ENCODE results near the gene PRPF40B.

PRPF40B gene

GRCh38 chr12:49666176-49666575 is 42.8 kb downstream of the PRPF40B start:
- no peak overlapping the region for H3K27ac ChIP-seq (ENCODE audit: insufficient read depth, low read length, poor library complexity, severe bottlenecking)
- peaks cover 52% of the 10 kb centered on the region for H3K4me1 ChIP-seq (ENCODE audit: control insufficient read depth, insufficient read depth, low read length, poor library complexity, severe bottlenecking)
- H3K27me3 ChIP-seq (replicated peaks; ENCODE audit: control insufficient read depth, insufficient read depth, low read length, poor library complexity, severe bottlenecking) = no peaks in the 10 kb centered on the region
- no peaks in the 10 kb centered on the region for H3K9me3 ChIP-seq (ENCODE audit: control insufficient read depth, low read length)
- no peak overlapping the region for H3K4me3 ChIP-seq (ENCODE audit: insufficient read depth, low read depth, low read length, poor library complexity, severe bottlenecking)
- DNase-seq = no peak
- no peaks in the 10 kb centered on the region for H3K36me3 ChIP-seq (ENCODE audit: control insufficient read depth, insufficient read depth, low read length)

GRCh38 chr12:49667325-49668090 is 44.1 kb downstream of the PRPF40B start:
- Histone ChIP-seq H3K27ac (ENCODE audit: insufficient read depth, low read length, poor library complexity, severe bottlenecking) (no peak overlapping the region), H3K4me1 (ENCODE audit: control insufficient read depth, insufficient read depth, low read length, poor library complexity, severe bottlenecking) (peaks cover 52% of the 10 kb centered on the region), H3K36me3 (ENCODE audit: control insufficient read depth, insufficient read depth, low read length) (no peaks in the 10 kb centered on the region), H3K27me3 (replicated peaks; ENCODE audit: control insufficient read depth, insufficient read depth, low read length, poor library complexity, severe bottlenecking) (no peaks in the 10 kb centered on the region), H3K9me3 (ENCODE audit: control insufficient read depth, low read length) (no peaks in the 10 kb centered on the region), H3K4me3 (ENCODE audit: insufficient read depth, low read depth, low read length, poor library complexity, severe bottlenecking) (no peak overlapping the region)
- no peak for DNase-seq

- Histone ChIP-seq H3K36me3 (ENCODE audit: control insufficient read depth, insufficient read depth, low read length) (no peaks in the 10 kb centered on the region), H3K9me3 (ENCODE audit: control insufficient read depth, low read length) (no peaks in the 10 kb centered on the region), H3K27me3 (replicated peaks; ENCODE audit: control insufficient read depth, insufficient read depth, low read length, poor library complexity, severe bottlenecking) (no peaks in the 10 kb centered on the region), H3K27ac (ENCODE audit: insufficient read depth, low read length, poor library complexity, severe bottlenecking) (peak overlapping the region; percentile 84), H3K4me3 (ENCODE audit: insufficient read depth, low read depth, low read length, poor library complexity, severe bottlenecking) (no peak overlapping the region), H3K4me1 (ENCODE audit: control insufficient read depth, insufficient read depth, low read length, poor library complexity, severe bottlenecking) (peaks cover 52% of the 10 kb centered on the region)
- DNase-seq = no peak
Observed at GRCh38 chr12:49669796-49670195, 46.4 kb downstream of the PRPF40B start.

- H3K4me1 ChIP-seq (ENCODE audit: control insufficient read depth, insufficient read depth, low read length, poor library complexity, severe bottlenecking) = peaks cover 54% of the 10 kb centered on the region
- H3K9me3 ChIP-seq (ENCODE audit: control insufficient read depth, low read length) = no peaks in the 10 kb centered on the region
- H3K27me3 ChIP-seq (replicated peaks; ENCODE audit: control insufficient read depth, insufficient read depth, low read length, poor library complexity, severe bottlenecking) = no peaks in the 10 kb centered on the region
- H3K27ac ChIP-seq (ENCODE audit: insufficient read depth, low read length, poor library complexity, severe bottlenecking) = peak overlapping the region; percentile 84
- peak; percentile 48 to 61 (median 50) for DNase-seq
- H3K36me3 ChIP-seq (ENCODE audit: control insufficient read depth, insufficient read depth, low read length) = no peaks in the 10 kb centered on the region
- H3K4me3 ChIP-seq (ENCODE audit: insufficient read depth, low read depth, low read length, poor library complexity, severe bottlenecking) = peak overlapping the region; percentile 23
Observed at GRCh38 chr12:49671031-49671765, 47.8 kb downstream of the PRPF40B start.

GRCh38 chr12:49672301-49673217 is 49.2 kb downstream of the PRPF40B start:
- no peak for DNase-seq
- H3K4me3 ChIP-seq (ENCODE audit: insufficient read depth, low read depth, low read length, poor library complexity, severe bottlenecking) = no peak overlapping the region
- no peaks in the 10 kb centered on the region for H3K27me3 ChIP-seq (replicated peaks; ENCODE audit: control insufficient read depth, insufficient read depth, low read length, poor library complexity, severe bottlenecking)
- H3K9me3 ChIP-seq (ENCODE audit: control insufficient read depth, low read length) = no peaks in the 10 kb centered on the region
- no peaks in the 10 kb centered on the region for H3K36me3 ChIP-seq (ENCODE audit: control insufficient read depth, insufficient read depth, low read length)
- peak overlapping the region; percentile 84 for H3K27ac ChIP-seq (ENCODE audit: insufficient read depth, low read length, poor library complexity, severe bottlenecking)
- H3K4me1 ChIP-seq (ENCODE audit: control insufficient read depth, insufficient read depth, low read length, poor library complexity, severe bottlenecking) = peaks cover 54% of the 10 kb centered on the region

- Histone ChIP-seq H3K4me3 (ENCODE audit: insufficient read depth, low read depth, low read length, poor library complexity, severe bottlenecking) (no peak overlapping the region), H3K27me3 (replicated peaks; ENCODE audit: control insufficient read depth, insufficient read depth, low read length, poor library complexity, severe bottlenecking) (no peaks in the 10 kb centered on the region), H3K27ac (ENCODE audit: insufficient read depth, low read length, poor library complexity, severe bottlenecking) (peak overlapping the region; percentile 56), H3K4me1 (ENCODE audit: control insufficient read depth, insufficient read depth, low read length, poor library complexity, severe bottlenecking) (peaks cover 54% of the 10 kb centered on the region), H3K9me3 (ENCODE audit: control insufficient read depth, low read length) (no peaks in the 10 kb centered on the region), H3K36me3 (ENCODE audit: control insufficient read depth, insufficient read depth, low read length) (no peaks in the 10 kb centered on the region)
- no peak for DNase-seq
Observed at GRCh38 chr12:49673446-49674317, 50.3 kb downstream of the PRPF40B start.

GRCh38 chr12:49674318-49674981 is 51.1 kb downstream of the PRPF40B start:
- H3K27ac ChIP-seq (ENCODE audit: insufficient read depth, low read length, poor library complexity, severe bottlenecking) = peak overlapping the region; percentile 56
- no peaks in the 10 kb centered on the region for H3K36me3 ChIP-seq (ENCODE audit: control insufficient read depth, insufficient read depth, low read length)
- peaks cover 54% of the 10 kb centered on the region for H3K4me1 ChIP-seq (ENCODE audit: control insufficient read depth, insufficient read depth, low read length, poor library complexity, severe bottlenecking)
- H3K4me3 ChIP-seq (ENCODE audit: insufficient read depth, low read depth, low read length, poor library complexity, severe bottlenecking) = no peak overlapping the region
- H3K9me3 ChIP-seq (ENCODE audit: control insufficient read depth, low read length) = no peaks in the 10 kb centered on the region
- H3K27me3 ChIP-seq (replicated peaks; ENCODE audit: control insufficient read depth, insufficient read depth, low read length, poor library complexity, severe bottlenecking) = no peaks in the 10 kb centered on the region
- DNase-seq = no peak

GRCh38 chr12:49675137-49675536 is 51.8 kb downstream of the PRPF40B start:
- Histone ChIP-seq H3K27ac (ENCODE audit: insufficient read depth, low read length, poor library complexity, severe bottlenecking) (peak overlapping the region; percentile 56), H3K36me3 (ENCODE audit: control insufficient read depth, insufficient read depth, low read length) (no peaks in the 10 kb centered on the region), H3K27me3 (replicated peaks; ENCODE audit: control insufficient read depth, insufficient read depth, low read length, poor library complexity, severe bottlenecking) (no peaks in the 10 kb centered on the region), H3K4me3 (ENCODE audit: insufficient read depth, low read depth, low read length, poor library complexity, severe bottlenecking) (no peak overlapping the region), H3K9me3 (ENCODE audit: control insufficient read depth, low read length) (no peaks in the 10 kb centered on the region), H3K4me1 (ENCODE audit: control insufficient read depth, insufficient read depth, low read length, poor library complexity, severe bottlenecking) (peaks cover 50% of the 10 kb centered on the region)
- no peak for DNase-seq

GRCh38 chr12:49678711-49679110 is 55.4 kb downstream of the PRPF40B start:
- Histone ChIP-seq H3K27ac (ENCODE audit: insufficient read depth, low read length, poor library complexity, severe bottlenecking) (no peak overlapping the region), H3K36me3 (ENCODE audit: control insufficient read depth, insufficient read depth, low read length) (no peaks in the 10 kb centered on the region), H3K27me3 (replicated peaks; ENCODE audit: control insufficient read depth, insufficient read depth, low read length, poor library complexity, severe bottlenecking) (no peaks in the 10 kb centered on the region), H3K4me1 (ENCODE audit: control insufficient read depth, insufficient read depth, low read length, poor library complexity, severe bottlenecking) (peaks cover 14% of the 10 kb centered on the region), H3K9me3 (ENCODE audit: control insufficient read depth, low read length) (no peaks in the 10 kb centered on the region), H3K4me3 (ENCODE audit: insufficient read depth, low read depth, low read length, poor library complexity, severe bottlenecking) (no peak overlapping the region)
- DNase-seq = no peak

Measured in effector memory CD4-positive, alpha-beta T cell (primary cell).